AG09319 (cell line): Measurements from ENCODE around the gene WFDC1.

Experiments used
- DNase-seq: peaks from one replicate; pipeline ENCODE4 v3.0.0-alpha.2; 2010; ENCODE audit warnings: low read depth; ENCODE audit errors: extremely low read depth
- CTCF ChIP-seq: IDR thresholded peaks from 2 replicates; pipeline ENCODE4 v1.5.1; 2011; ENCODE audit warnings: low read depth, mild to moderate bottlenecking, inconsistent platforms, low read length, moderate library complexity

The WFDC1 gene

GRCh38 chr16:84344781-84345180, 50.1 kb downstream of the WFDC1 start:
- no peak for TF ChIP-seq CTCF
- DNase-seq = no peak

GRCh38 chr16:84347161-84347560, 52.5 kb downstream of the WFDC1 start:
- no peak for TF ChIP-seq CTCF
- DNase-seq = no peak

- TF ChIP-seq CTCF = no peak
Observed at GRCh38 chr16:84348386-84348888, 53.8 kb downstream of the WFDC1 start.

GRCh38 chr16:84349862-84350684, 55.4 kb downstream of the WFDC1 start:
- DNase-seq = no peak
- TF ChIP-seq CTCF = no peak

More at GRCh38 chr16:84348386-84348888, 53.8 kb downstream of the WFDC1 start:
- no peak for DNase-seq

- no peak for TF ChIP-seq CTCF
- no peak for DNase-seq
Observed at GRCh38 chr16:84350685-84351400, 56.2 kb downstream of the WFDC1 start.

GRCh38 chr16:84351630-84352029, 57.0 kb downstream of the WFDC1 start:
- no peak for TF ChIP-seq CTCF

GRCh38 chr16:84354306-84354705, 59.6 kb downstream of the WFDC1 start:
- TF ChIP-seq CTCF = no peak
- no peak for DNase-seq

More at GRCh38 chr16:84351630-84352029, 57.0 kb downstream of the WFDC1 start:
- no peak for DNase-seq
